ENCODE data around the gene ENO3.
"Not testable (repeated sequence)": the region's sequence is repeated elsewhere in the genome, so short reads cannot be mapped to it uniquely, and the experiment has no call there.

GRCh38 chr17:4906642-4907041, 44.3 kb upstream of the ENO3 start:
- TF ChIP-seq POLR2AphosphoS5 (IDR thresholded peaks at IDR 0.05; ENCODE audit: low read depth, low read length); POLR2A (IDR thresholded peaks at IDR 0.05; ENCODE audit: low read depth, low read length); TAF1 (IDR thresholded peaks at IDR 0.05; ENCODE audit: low read depth, low read length); PAX5 (IDR thresholded peaks at IDR 0.05; ENCODE audit: insufficient read depth, low read length, severe bottlenecking); POU2F2 (IDR thresholded peaks at IDR 0.05; ENCODE audit: low read depth, low read length); SPI1 (IDR thresholded peaks at IDR 0.05; ENCODE audit: low read depth, low read length): not testable (repeated sequence)
